Stimulated activated CD4-positive, alpha-beta T cell treated with anti-CD3 and anti-CD28 coated beads, Interleukin-1b, Interleukin-23, amount 100 ng/mL, for 48 hours (primary cell): ENCODE measurements around the gene DAGLB.
"Not testable (repeated sequence)": the region's sequence is repeated elsewhere in the genome, so short reads cannot be mapped to it uniquely, and the experiment has no call there.

Source experiments
- DNase-seq: peaks from one replicate; pipeline ENCODE4 v3.0.0-alpha.2; 2020

DAGLB gene

DNA sequence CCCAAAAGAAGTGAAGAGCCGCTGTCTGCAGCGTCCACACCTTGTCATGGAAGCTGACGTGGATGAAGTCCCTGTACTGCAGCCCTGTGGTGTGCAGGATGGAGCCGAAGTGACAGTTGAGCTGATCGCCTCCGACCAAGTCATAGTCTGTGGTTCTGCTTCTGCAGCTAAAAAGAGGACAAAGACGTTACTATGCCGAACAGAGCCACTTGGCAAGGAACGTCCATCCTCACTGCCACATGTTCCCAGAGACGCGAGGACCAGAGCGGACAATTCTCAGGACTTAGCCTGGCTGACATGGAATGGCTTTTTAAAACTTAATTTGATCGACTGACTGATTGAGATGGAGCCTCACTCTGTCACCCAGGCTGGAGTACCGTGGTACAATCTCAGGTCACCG lies 21.8 kb downstream of the DAGLB start:
- DNase-seq, result no peak

DNA sequence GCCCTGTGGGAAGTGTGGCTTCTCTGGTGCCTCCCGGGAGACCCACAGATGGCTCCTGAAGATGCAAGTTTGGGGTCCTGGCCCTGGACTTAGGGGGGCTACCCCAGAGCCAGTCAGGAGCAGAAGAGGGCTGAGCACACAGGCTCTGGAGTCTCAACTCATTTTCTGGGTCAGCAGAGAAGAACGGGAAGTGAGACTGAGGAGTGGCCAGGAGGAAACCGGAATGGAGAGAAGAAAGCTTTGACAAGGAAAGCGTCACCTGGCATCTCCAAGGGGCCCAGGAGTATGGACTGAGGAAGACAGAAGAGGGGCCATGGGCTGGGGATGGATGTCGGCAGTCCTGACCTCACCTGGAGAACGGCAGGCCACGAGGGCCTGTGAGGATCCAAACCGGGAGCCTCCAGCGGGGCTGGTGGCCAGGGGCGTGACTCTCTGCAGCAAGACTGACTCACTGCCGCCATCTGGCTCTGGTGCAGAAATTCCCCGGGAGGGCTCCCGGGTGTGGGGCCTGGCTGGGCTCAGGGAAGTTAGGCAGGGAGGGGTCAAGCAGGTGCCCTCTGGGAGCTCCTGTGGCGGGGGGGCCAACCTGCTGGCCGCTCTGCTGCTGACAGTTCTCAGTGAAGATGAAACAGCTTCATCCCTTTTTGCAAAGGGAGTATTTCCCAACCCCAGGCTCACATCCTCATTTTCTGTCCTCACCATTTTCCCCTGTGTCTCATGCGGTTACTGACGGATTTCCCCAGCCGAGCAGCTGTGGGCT lies 23.6 kb downstream of the DAGLB start:
- no peak for DNase-seq

DNA sequence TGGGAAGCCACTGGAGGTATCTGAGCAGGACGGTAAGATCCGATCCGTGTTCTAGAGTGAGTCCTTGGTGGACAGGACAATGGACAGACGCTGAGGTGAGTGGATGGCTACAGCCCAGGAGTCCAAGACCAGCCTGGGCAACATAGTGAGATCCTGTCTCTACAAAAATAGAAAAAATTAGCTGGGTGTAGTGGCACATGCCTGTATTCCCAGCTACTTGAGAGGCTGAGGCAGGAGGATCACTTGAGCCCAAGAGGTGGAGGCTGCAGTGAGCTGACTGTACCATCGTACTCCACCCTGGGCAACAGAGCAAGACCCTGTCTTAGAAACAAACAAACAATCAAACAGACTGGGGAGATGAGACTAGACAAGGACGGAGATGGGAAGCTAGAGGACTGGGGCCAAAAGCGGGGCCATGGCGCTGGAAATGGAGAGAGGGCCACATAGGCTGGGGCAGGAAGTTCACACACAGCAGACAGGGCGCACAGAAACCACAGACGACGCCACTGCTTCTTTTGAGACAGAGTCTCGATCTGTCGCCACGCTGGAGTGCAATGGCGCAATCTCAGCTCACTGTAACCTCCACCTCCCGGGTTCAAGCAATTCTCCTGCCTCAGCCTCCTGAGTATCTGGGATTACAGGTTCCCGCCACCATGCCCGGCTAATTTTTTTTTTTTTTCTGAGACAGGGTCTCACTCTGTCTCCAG lies 24.7 kb downstream of the DAGLB start:
- no peak for DNase-seq

DNA sequence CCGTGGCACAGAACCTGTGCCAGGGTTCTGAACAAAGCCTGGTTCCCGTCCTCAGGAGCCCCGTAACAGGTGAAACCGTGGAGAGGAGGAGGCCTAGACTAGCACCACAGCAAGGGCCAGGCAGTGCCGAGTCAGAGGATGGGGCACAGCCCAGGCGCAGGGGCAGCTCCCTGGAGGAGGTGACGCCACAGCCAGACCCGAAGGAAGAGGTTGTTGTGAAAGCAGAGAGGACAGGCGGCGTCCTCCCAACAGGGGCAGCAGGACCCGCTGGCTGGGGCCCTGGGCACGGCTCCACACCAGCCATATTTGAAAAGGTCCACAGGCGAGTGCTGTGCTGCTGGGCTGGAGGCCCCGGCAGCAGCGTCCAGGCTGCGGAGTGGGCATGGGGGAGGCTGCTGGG lies 25.7 kb downstream of the DAGLB start:
- DNase-seq, result no peak

DNA sequence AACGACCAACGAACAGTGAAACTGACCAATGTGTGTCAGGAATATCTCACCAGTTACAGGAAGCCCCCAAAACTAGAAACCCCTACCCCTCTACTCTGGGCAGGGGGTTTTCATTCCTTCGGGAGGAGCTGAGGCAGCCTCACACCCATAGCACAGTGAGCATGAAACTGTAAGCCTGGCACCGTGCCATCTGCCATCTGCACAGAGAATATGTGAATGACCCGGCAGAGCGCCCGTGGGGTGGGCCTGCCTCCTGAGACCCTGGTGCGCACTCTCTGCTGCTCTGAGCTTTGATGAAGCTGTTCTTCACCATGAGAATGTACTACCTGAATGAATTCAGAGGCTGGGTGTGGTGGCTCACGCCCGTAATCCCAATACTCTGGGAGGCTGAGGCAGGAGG lies 27.1 kb downstream of the DAGLB start:
- DNase-seq, result no peak

DNA sequence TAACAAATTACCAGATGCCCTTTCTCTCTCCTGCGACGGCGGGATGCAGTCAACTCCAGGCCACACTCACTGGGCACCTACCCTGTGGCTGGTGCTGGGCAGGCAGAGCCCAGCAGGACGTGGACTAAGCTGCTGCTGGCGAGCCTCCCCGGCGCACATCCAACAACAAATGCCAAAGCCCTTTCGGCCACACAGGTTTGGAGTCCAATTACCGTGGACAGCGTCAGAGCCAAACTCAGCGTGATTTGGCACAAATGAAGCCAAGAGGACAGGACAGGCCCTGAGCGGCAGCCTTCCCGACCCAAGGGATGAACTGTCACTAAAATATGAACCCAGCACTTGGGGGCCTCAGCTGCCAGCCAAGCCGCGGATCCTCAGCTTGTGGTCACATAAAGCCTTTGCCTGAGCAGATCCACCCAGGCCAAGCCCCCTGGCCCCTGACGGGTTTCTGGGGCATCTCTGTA lies 28.4 kb downstream of the DAGLB start:
- no peak for DNase-seq

DNA sequence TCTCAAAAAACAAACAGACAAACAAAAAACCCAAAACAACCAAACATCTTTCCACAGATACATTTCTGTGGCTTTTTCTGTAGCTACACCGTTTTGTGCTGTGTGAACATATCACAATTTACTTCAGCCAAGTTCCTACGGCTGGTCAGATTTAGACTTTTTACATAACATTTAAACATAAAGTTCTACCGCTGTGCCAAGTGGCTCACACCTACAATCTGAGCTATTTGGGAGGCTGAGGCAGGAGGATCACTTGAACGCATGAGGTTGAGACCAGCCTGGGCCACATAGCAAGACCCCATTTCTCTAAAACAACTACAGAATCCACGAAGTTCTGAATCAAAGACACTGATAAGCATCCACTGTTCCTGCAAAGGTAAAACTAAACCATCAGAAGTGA lies 30.3 kb downstream of the DAGLB start:
- DNase-seq, result no peak

DNA sequence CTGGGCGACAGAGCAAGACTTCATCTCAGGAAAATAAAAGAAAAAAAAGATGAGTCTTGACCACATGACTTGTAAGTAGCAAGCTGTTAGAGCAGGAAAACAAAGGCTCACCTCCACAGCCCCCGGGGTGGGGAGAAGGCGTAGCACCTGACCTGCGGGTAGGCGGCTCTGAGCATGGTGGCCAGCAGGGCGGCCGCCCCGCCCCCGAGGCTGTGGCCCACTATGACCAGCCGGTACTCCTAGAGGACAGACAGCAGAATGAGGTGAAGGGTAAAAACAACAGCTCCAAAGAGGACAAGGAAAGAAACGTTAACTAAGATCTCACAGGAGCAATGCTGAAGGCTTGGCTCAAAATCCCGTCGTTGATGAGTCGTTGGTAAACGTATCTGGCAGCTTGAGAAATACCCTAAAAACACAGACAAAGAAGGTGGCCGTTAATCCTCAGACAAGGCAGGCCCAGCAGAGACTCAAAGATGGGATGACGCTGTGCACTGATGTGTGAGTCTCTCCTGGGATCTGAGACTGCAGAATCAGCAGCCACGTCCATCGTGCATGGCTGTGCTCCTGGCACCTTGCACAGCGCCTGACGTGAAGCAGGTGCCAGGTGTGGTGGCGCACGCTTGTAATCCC lies 31.1 kb downstream of the DAGLB start:
- DNase-seq, result no peak

DNA sequence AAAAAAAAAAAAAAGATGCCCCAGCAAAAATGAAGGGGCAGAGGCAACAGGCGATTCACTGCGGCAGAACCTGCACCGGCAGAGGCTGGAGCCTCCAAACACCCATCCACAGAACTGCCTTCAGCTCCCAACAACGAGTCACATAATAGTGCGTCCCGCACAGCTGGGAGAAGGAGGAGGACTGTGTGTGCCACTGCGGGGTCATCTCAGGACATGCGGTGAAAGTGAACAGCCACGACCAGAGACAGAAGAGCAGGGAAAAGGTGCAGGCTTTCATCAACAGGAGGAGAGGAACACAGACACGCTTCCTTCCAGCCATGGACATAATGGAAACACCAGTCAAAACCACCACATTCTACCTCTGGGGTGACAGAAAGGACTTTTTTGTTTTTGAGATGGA lies 34.1 kb downstream of the DAGLB start:
- DNase-seq, result no peak

DNA sequence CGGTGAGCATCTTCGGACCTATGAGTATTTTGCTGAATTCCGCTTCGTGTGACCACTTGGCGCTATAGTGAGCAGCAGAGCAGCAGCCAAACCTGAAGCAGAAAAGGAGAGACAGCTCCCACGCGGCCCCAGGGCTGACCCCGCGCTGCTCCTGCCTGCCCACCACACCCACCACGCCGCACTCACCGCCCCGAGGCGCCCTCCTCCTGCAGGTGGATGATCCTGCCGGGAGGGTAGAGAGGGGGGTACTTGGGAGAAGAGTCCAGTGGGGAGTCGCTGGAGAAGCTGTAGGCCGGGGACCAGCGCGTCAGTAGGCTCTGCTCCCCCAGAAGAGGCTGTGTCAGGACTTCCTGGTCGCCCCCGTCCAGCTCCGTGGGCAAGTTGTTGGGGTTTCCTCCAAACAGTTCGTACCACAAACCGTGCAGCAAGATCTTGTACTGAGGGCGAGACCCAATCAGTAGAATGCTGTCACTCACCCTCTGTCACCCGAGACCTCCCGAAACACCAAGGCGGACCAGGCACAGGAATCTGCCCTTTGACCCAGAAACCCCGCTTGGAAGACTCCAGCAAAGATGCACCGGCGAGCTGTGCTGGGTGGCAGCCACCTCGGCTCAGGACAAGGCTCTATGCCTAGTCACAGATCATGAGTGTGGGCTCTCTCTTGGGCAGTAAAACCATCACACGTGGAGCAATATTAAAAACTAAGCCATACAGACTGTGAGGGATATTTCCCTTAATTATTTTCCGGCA lies 37.6 kb downstream of the DAGLB start:
- no peak for DNase-seq

DNA sequence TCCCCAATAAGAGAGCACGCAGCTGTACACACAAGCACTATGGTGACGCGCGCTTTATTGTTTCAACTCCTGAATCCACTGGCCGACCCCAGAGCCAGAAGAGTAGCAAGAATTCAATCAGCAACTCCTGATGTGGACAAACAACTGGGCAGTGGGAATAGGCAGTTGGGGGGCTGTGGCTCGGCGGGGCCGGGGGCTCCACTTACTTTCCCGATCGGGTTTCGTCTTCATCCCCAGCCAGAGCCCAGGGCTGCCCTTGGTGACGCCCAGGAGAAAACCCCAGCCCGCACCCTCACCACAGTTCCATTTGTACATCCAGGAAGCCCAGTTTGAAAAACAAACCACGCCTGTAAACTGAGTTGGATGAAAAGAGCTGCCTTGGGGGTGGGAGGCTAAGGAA lies 38.7 kb downstream of the DAGLB start:
- DNase-seq, result no peak

DNA sequence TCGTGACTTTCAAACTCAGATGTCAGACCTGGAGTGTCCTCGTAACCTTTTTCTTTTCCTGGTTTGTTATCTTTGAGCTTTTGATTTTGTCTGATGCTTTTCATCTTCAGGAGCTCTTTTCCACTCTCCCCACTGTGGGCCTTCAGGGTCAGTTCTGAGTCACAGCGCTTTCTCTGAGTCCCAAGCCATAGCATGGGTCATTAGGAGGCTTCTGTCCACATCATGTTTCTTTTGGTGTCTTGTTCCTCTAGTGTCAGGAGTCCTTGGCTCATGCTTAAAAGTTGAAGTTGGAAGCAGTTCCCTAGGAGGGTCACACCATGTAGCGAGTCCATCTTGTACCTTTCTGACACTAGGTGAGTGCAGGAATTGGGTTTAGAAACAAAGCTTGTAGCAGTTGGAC lies 40.3 kb downstream of the DAGLB start:
- no peak for DNase-seq

DNA sequence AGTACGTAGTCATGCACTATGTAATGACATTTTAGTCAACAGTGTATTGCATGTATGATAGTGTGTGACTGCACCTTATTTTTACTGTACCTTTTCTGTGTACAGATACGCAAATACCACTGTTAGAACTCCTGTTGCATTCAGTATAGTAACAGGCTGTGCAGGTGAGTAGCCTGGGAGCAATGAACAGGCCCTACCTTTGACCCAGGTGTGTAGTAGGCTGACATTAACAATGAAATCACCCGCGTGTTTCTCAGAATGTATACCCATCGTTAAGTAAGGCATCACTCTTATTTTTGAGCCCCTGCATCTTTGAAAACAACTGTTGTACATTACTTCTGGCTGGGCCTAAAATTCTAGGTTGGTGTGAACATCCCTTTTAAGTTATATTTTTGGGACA lies 41.6 kb downstream of the DAGLB start:
- no peak for DNase-seq

DNA sequence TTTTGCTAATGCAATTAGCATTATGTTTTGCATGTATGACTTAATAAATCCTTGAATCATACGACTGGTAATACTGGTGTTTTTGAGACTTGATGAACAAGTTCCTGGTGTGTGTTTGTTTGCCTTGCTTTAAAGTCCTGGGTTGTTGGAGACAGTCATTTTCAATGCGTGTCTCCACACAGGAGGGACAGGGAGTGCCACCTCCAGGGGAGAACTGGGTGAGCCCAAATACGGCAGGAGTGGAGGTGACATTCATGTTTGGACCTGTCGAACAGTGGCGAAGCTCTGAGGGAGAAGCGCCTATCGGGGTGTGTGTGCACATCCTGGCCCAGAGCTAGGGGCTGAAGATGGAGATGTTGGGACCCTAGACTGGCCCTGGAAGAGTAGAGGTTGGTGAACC lies 43.8 kb downstream of the DAGLB start:
- DNase-seq, result no peak

DNA sequence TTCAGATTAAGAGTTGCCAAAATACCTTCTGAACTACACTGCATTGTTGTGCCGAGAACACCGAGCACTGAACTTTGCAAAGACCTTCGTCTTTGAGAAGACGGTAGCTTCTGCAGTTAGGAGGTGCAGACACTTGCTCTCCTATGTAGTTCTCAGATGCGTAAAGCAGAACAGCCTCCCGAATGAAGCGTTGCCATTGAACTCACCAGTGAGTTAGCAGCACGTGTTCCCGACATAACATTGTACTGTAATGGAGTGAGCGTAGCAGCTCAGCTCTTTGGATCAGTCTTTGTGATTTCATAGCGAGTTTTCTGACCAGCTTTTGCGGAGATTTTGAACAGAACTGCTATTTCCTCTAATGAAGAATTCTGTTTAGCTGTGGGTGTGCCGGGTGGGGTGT lies 45.0 kb downstream of the DAGLB start:
- no peak for DNase-seq

DNA sequence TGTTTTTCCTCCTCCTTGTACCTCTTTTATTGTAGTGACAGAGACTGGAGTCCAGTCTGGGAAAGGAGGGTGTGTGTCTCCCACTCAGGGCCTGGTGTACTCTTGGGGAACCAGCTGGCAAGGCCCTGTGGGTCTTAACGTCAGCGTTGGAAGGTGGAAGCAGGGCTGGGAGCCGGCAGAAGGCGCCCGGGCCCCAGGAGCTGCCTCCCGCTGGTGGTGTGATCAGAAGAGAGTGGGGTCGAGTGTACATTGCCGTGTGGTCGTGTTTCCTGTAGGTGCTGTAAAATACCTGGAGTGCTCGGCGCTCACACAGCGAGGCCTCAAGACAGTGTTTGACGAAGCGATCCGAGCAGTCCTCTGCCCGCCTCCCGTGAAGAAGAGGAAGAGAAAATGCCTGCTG lies 45.7 kb downstream of the DAGLB start:
- no peak for DNase-seq

DNA sequence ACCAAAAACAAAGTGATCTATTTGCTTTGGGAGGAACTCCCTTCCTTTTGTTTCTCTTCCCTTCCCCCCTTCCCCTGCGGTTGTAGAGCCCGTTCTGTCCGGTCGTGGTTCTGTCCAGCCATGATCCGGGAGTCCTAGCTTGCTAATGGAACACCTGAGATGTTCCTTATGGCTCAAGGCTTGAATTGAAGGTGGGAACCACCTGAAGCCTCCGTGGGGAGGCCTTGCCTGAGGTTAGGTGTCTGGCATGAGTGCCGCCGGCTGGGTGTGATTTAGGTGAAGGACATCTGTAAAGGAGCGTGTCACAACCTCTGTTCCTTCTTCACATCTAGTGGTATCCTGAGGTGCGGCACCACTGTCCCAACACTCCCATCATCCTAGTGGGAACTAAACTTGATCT lies 46.2 kb downstream of the DAGLB start:
- DNase-seq, result no peak

DNA sequence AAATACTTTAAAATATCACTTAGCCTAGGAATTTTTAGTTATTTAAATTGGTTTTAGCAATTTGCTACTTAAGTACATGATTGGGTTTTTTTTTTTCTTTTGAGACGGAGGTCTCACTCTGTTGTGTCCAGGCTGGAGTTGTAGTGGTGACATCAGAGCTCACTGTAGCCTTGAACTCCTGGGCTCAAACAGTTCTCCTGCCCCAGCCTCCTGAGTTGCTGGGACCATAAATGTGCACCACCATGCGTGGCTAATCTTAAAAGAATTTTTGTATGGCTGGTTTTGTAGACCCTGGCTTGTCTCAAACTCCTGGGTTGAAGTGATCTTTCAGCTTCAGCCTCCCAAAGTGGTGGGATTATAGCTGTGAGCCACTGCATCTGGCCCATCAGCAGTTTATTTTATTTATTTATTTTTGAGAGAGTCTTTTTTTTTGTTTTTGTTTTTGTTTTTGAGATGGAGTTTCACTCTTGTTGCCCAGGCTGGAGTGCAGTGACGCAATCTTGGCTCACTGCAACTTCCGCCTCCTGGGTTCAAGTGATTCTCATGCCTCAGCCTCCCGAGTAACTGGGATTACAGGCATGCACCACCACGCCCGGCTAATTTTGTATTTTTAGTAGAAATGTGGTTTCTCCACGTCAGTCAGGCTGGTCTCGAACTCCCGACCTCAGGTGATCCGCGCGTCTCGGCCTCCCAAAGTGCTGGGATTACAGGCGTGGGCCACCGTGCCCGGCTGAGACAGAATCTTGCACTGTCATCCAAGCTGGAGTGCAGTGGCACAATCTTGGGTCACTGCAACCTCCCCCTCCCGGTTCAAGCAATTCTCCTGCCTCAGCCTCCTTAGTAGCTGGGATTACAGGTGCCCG lies 47.3 kb downstream of the DAGLB start:
- not testable (repeated sequence) for DNase-seq

DNA sequence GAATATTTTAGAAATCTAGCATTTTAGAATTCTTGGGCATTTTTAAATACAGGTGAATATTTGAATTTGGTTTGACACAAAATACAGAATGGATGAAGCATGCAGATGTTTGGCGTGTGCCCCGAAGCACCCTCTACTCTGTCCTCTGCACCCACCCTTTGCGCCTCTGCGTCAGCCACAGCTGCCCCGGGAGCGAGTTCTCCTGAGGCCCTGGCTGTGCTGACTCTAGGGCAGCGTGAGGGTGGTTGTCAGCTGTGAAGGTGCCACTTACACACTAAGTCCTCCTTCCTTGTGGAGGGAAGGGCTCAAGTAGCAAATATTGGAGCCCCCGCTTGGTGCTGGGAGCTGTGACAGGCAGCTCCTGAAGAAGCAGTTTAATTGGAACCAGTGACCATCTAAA lies 48.4 kb downstream of the DAGLB start:
- no peak for DNase-seq

DNA sequence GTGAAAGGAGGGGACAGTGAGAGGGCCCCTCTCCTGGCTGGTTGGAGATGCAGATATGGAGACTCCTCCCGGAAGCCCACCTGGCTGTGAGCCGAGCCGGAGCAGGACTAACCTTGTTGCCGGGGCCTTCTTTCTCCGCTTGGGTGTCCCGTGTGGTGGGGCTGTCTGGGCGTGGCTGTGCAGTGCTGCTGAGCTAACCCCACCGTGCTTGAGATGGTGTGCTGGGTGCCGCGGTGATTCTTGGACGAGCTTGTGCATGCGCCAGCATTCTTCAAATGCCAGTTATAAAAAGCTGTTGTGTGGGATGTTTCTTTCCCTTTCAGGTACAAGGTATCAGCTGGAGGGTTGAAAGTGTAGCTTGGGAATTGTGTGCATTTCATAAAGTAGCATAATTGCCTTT lies 48.8 kb downstream of the DAGLB start:
- DNase-seq, result no peak

DNA sequence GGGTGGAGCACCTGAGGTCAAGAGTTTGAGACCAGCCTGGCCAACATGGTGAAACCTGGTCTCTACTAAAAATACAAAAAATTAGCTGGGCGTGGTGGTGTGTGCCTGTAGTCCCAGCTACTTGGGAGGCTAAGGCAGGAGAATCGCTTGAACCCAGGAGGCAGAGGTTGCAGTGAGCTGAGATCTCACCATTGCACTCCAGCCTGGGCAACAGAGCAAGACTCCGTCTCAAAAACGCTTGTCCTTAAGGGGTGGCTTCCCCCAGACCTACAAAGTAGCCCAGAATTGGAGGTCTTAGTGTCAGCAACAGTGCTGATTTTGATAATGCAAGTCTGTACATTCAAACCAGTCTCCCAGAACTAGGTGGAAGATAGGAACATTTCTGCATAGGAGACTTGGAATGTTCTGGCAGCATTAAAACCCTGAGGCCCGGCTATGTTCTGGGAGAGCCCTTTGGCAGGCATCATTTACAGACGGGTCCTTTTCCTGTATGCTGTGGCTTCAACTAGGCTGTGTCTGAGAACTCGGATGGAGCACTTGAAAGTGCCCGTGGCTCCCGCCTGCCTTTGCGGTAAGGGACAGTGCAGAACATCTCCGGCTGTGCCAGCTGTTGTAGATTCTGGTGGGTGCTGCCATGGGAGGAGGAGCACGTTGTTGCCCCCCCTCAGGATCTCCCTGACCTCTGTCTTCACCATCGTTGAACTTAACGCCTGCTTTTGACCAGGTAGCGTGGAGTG lies 49.8 kb downstream of the DAGLB start:
- DNase-seq, result not testable (repeated sequence)
